Neural progenitor cell (in vitro differentiated cells): ENCODE results near the gene DND1. TPM values are rescaled to one million over a fixed set of nuclear protein-coding genes. Genes with fewer than 3 reads are reported as not detected.

Experiments used
- DNase-seq: peaks from one replicate; pipeline ENCODE4 v3.0.0-alpha.2; 2016; ENCODE audit warnings: low spot score
- H2AFZ ChIP-seq: fragments of 200-600 bp; sonication (generic); replicated peaks from 2 replicates; pipeline ENCODE4 v1.6.1; 2016; ENCODE audit warnings: antibody characterized with exemption
- H3F3A ChIP-seq: fragments of 200-600 bp; sonication (generic); 2 replicates; pipeline ENCODE4 v1.6.1; 2016; ENCODE audit warnings: antibody characterized with exemption, low read depth
- H3K27ac ChIP-seq: fragments of 200-600 bp; sonication (generic); 2 replicates; pipeline ENCODE4 v1.5.1; 2016; ENCODE audit warnings: mild to moderate bottlenecking
- H3K27me3 ChIP-seq: fragments of 200-600 bp; sonication (generic); 2 replicates; pipeline ENCODE4 v1.6.1; 2016; ENCODE audit warnings: mild to moderate bottlenecking, moderate library complexity
- H3K36me3 ChIP-seq: fragments of 200-600 bp; sonication (generic); 2 replicates; pipeline ENCODE4 v1.5.1; 2016
- H3K4me1 ChIP-seq: fragments of 200-600 bp; sonication (generic); 2 replicates; pipeline ENCODE4 v1.6.1; 2016; ENCODE audit warnings: mixed run types
- H3K4me2 ChIP-seq: fragments of 200-600 bp; sonication (generic); 2 replicates; pipeline ENCODE4 v1.6.1; 2016
- H3K4me3 ChIP-seq: fragments of 200-600 bp; sonication (generic); 2 replicates; pipeline ENCODE4 v1.5.1; 2016
- H3K79me2 ChIP-seq: fragments of 200-600 bp; sonication (generic); 2 replicates; pipeline ENCODE4 v1.6.1; 2016; ENCODE audit warnings: low read depth
- H3K9ac ChIP-seq: fragments of 200-600 bp; sonication (generic); 2 replicates; pipeline ENCODE4 v1.6.1; 2016
- H3K9me3 ChIP-seq: fragments of 200-600 bp; sonication (generic); 2 replicates; pipeline ENCODE4 v1.5.1; 2016; ENCODE audit warnings: low read depth
- H4K20me1 ChIP-seq: fragments of 200-600 bp; sonication (generic); 2 replicates; pipeline ENCODE4 v1.6.1; 2016; ENCODE audit warnings: low read depth
- H3K27ac Mint-ChIP-seq: 3 replicates; pipeline ENCODE4 v1.8.0; 2021; ENCODE audit warnings: mixed read lengths
- H3K27me3 Mint-ChIP-seq: 2 replicates; pipeline ENCODE4 v1.8.0; 2022; ENCODE audit warnings: low read depth, mild to moderate bottlenecking, inconsistent platforms, moderate library complexity, mixed read lengths; ENCODE audit not compliant: insufficient read depth
- H3K36me3 Mint-ChIP-seq: 3 replicates; pipeline ENCODE4 v1.8.0; 2021; ENCODE audit warnings: mixed read lengths
- H3K4me1 Mint-ChIP-seq: 3 replicates; pipeline ENCODE4 v1.8.0; 2021; ENCODE audit warnings: mixed read lengths
- H3K4me3 Mint-ChIP-seq: 3 replicates; pipeline ENCODE4 v1.8.0; 2021; ENCODE audit warnings: mild to moderate bottlenecking, moderate library complexity, mixed read lengths
- H3K9me3 Mint-ChIP-seq: 3 replicates; pipeline ENCODE4 v1.8.0; 2020; ENCODE audit warnings: mixed read lengths
- CTCF ChIP-seq: fragments of 200-600 bp; sonication (generic); IDR thresholded peaks from 2 replicates; pipeline ENCODE4 v1.5.1; 2017; ENCODE audit warnings: antibody characterized with exemption, mild to moderate bottlenecking
- EZH2 ChIP-seq: fragments of 200-600 bp; sonication (generic); IDR thresholded peaks from 2 replicates; pipeline ENCODE4 v1.6.1; 2017; ENCODE audit warnings: antibody characterized with exemption, mild to moderate bottlenecking, moderate library complexity
- EZH2phosphoT487 ChIP-seq: fragments of 200-600 bp; sonication (generic); IDR thresholded peaks from 2 replicates; pipeline ENCODE4 v1.6.1; 2017; ENCODE audit warnings: antibody characterized with exemption
- total RNA-seq: library from RNA; depleted of rRNA; stranded (reverse); fragments of >200 nt; gene quantifications from 2 replicates; pipeline ENCODE4 v1.2.3, GENCODE V29; 2015; ENCODE audit warnings: low replicate concordance

The DND1 gene
- total RNA-seq, 1 donor from 2014 or later = 0.37 TPM

GRCh38 chr5:140678993-140679392 is 5.6 kb upstream of the DND1 start:
- no peak for DNase-seq
- no peak overlapping the region for H3K4me3 ChIP-seq
- H3K27ac ChIP-seq = no peak overlapping the region
- no peak overlapping the region for H3K9ac ChIP-seq
- Mint-ChIP-seq H3K36me3 (peaks cover 13% of the 10 kb centered on the region), H3K27ac (no peak overlapping the region), H3K4me3 (no peak overlapping the region), H3K4me1 (no peaks in the 10 kb centered on the region), H3K27me3 (no peaks in the 10 kb centered on the region), H3K9me3 (no peaks in the 10 kb centered on the region)
- H3K79me2 ChIP-seq = no peaks in the 10 kb centered on the region
- no peaks in the 10 kb centered on the region for H3K36me3 ChIP-seq
- no peak overlapping the region for H2AFZ ChIP-seq
- no peaks in the 10 kb centered on the region for H4K20me1 ChIP-seq
- H3K27me3 ChIP-seq = no peaks in the 10 kb centered on the region
- H3F3A ChIP-seq = no peaks in the 10 kb centered on the region
- H3K4me1 ChIP-seq = no peaks in the 10 kb centered on the region
- H3K4me2 ChIP-seq = no peak overlapping the region
- TF ChIP-seq EZH2 (no peak), EZH2phosphoT487 (no peak), CTCF (no peak)
- H3K9me3 ChIP-seq = no peaks in the 10 kb centered on the region

- no peaks in the 10 kb centered on the region for H3K27me3 Mint-ChIP-seq
- Histone ChIP-seq H3K4me3 (no peak overlapping the region), H3K9ac (no peak overlapping the region), H3F3A (no peaks in the 10 kb centered on the region), H3K79me2 (no peaks in the 10 kb centered on the region), H3K4me2 (no peak overlapping the region), H3K9me3 (no peaks in the 10 kb centered on the region), H2AFZ (no peak overlapping the region), H3K27ac (no peak overlapping the region), H3K36me3 (no peaks in the 10 kb centered on the region), H3K4me1 (no peaks in the 10 kb centered on the region), H4K20me1 (no peaks in the 10 kb centered on the region), H3K27me3 (no peaks in the 10 kb centered on the region)
- no peak overlapping the region for H3K4me3 Mint-ChIP-seq
- H3K4me1 Mint-ChIP-seq = no peaks in the 10 kb centered on the region
- TF ChIP-seq CTCF (no peak), EZH2phosphoT487 (no peak), EZH2 (no peak)
- no peaks in the 10 kb centered on the region for H3K9me3 Mint-ChIP-seq
- no peak overlapping the region for H3K27ac Mint-ChIP-seq
- peaks cover 13% of the 10 kb centered on the region for H3K36me3 Mint-ChIP-seq
- no peak for DNase-seq
These were observed 4.6 kb upstream of the DND1 start for GRCh38 chr5:140677947-140678346.

- H3K36me3 ChIP-seq = no peaks in the 10 kb centered on the region
- H3F3A ChIP-seq = no peaks in the 10 kb centered on the region
- peaks cover 2% of the 10 kb centered on the region for H3K27me3 Mint-ChIP-seq
- H3K27ac Mint-ChIP-seq = no peak overlapping the region
- TF ChIP-seq EZH2 = no peak
- TF ChIP-seq CTCF = no peak
- no peak for TF ChIP-seq EZH2phosphoT487
- H3K4me2 ChIP-seq = no peak overlapping the region
- H2AFZ ChIP-seq = no peak overlapping the region
- no peaks in the 10 kb centered on the region for H4K20me1 ChIP-seq
- H3K36me3 Mint-ChIP-seq = peaks cover 18% of the 10 kb centered on the region
- no peak overlapping the region for H3K4me3 ChIP-seq
- no peaks in the 10 kb centered on the region for H3K4me1 Mint-ChIP-seq
- no peak for DNase-seq
- no peaks in the 10 kb centered on the region for H3K27me3 ChIP-seq
- no peak overlapping the region for H3K27ac ChIP-seq
- no peaks in the 10 kb centered on the region for H3K4me1 ChIP-seq
- no peaks in the 10 kb centered on the region for H3K79me2 ChIP-seq
- no peak overlapping the region for H3K9ac ChIP-seq
- H3K4me3 Mint-ChIP-seq = no peak overlapping the region
- H3K9me3 ChIP-seq = no peaks in the 10 kb centered on the region
- H3K9me3 Mint-ChIP-seq = no peaks in the 10 kb centered on the region
These were observed 1.3 kb upstream of the DND1 start for GRCh38 chr5:140674629-140675028.

GRCh38 chr5:140674211-140674610 is 835 bp upstream of the DND1 start:
- Histone ChIP-seq H4K20me1 (no peaks in the 10 kb centered on the region), H3K36me3 (no peaks in the 10 kb centered on the region), H3K9ac (no peak overlapping the region), H3K79me2 (no peaks in the 10 kb centered on the region), H3K4me3 (no peak overlapping the region), H2AFZ (no peak overlapping the region), H3K27ac (no peak overlapping the region), H3K4me1 (no peaks in the 10 kb centered on the region), H3K9me3 (no peaks in the 10 kb centered on the region), H3F3A (no peaks in the 10 kb centered on the region), H3K27me3 (no peaks in the 10 kb centered on the region), H3K4me2 (no peak overlapping the region)
- no peak overlapping the region for H3K4me3 Mint-ChIP-seq
- no peaks in the 10 kb centered on the region for H3K4me1 Mint-ChIP-seq
- peaks cover 22% of the 10 kb centered on the region for H3K36me3 Mint-ChIP-seq
- TF ChIP-seq EZH2 (no peak), EZH2phosphoT487 (no peak), CTCF (no peak)
- H3K27me3 Mint-ChIP-seq = peaks cover 2% of the 10 kb centered on the region
- H3K27ac Mint-ChIP-seq = no peak overlapping the region
- H3K9me3 Mint-ChIP-seq = no peaks in the 10 kb centered on the region
- DNase-seq = no peak
